HepG2 (cell line): ENCODE results near the gene KIAA1958. TPM values are rescaled to one million over a fixed set of nuclear protein-coding genes. Genes with fewer than 3 reads are reported as not detected.

ENCODE experiments used
- ATAC-seq: fragments of 200-7000 bp; cut with Tn5 transposase; 3 replicates; pipeline ENCODE4 v1.9.1; 2020; ENCODE audit warnings: mild to moderate bottlenecking, moderate library complexity
- BruUV-seq: library from RNA; stranded (reverse); fragments of 400-500 nt; replicated peaks from 2 replicates; lab custom pipeline; 2021; lab: Mats Ljungman, UMichigan
- CTCF ChIA-PET: fragments of 300-600 bp; formaldehyde crosslinking; extraction: SDS; loops from one replicate; lab custom pipeline; 2021; ENCODE audit warnings: low total read pairs, inconsistent platforms, low intra/inter-chr PET ratio; lab: Yijun Ruan, JAX
- POLR2A ChIA-PET: fragments of 350-600 bp; sonication (Branson Sonifier 250); formaldehyde crosslinking; loops from one replicate; lab custom pipeline; 2020; ENCODE audit warnings: antibody characterized with exemption, inconsistent platforms; lab: Yijun Ruan, JAX
- DNase-seq: peaks from one replicate; pipeline ENCODE4 v3.0.0-alpha.2; 2015; ENCODE audit warnings: low spot score
- FAIRE-seq: peaks from 3 replicates; lab custom pipeline; 2011; peaks lifted over from hg19 to GRCh38; lab: Jason Lieb, UNC
- H2AFZ ChIP-seq: one replicate; pipeline ENCODE4 v1.6.1; 2011; ENCODE audit warnings: low read length, inconsistent platforms
- H3K27ac ChIP-seq: fragments of 300-600 bp; 3 replicates; pipeline ENCODE4 v1.8.0; 2011; ENCODE audit warnings: mixed run types, mild to moderate bottlenecking, mixed read lengths, low read length, inconsistent platforms; ENCODE audit not compliant: insufficient read depth; ENCODE audit errors: extremely low read length
- H3K27me3 ChIP-seq, 2 experiments: fragments of 200-600 bp in 1 of 2; 2 replicates in 1 of 2; 3 replicates in 1 of 2; pipeline versions ENCODE4 v1.6.0 to v1.8.0; 2011; ENCODE audit warnings: low read length in 2 of 2, mild to moderate bottlenecking in 2 of 2, moderate library complexity in 2 of 2, inconsistent platforms in 1 of 2; ENCODE audit not compliant: insufficient read depth in 2 of 2, control insufficient read depth in 1 of 2
- H3K36me3 ChIP-seq, 2 experiments: fragments of 200-600 bp in 1 of 2; replicated peaks in 1 of 2; 2 replicates in 1 of 2; 3 replicates in 1 of 2; pipeline versions ENCODE4 v1.5.1 to v1.8.0; 2011; ENCODE audit warnings: low read length in 2 of 2, inconsistent platforms in 1 of 2; ENCODE audit not compliant: insufficient read depth in 2 of 2, control insufficient read depth in 1 of 2
- H3K4me1 ChIP-seq: 2 replicates; pipeline ENCODE4 v1.5.1; 2012; ENCODE audit warnings: low read length, inconsistent platforms; ENCODE audit not compliant: insufficient read depth
- H3K4me2 ChIP-seq: 2 replicates; pipeline ENCODE4 v1.6.0; 2011; ENCODE audit warnings: low read depth, low read length, inconsistent platforms
- H3K4me3 ChIP-seq, 3 experiments: fragments of 200-600 bp in 1 of 3; sonication (generic), shearing (Covaris generic) in 1 of 3; replicated peaks in 1 of 3; 2 replicates each; pipeline ENCODE4 v1.5.1; 2011 to 2016; ENCODE audit warnings: low read length in 3 of 3, inconsistent platforms in 2 of 3, low read depth in 2 of 3, mild to moderate bottlenecking in 2 of 3, control low read depth in 1 of 3, mixed read lengths in 1 of 3; ENCODE audit not compliant: insufficient read depth in 1 of 3
- H3K79me2 ChIP-seq: one replicate; pipeline ENCODE4 v1.6.1; 2011; ENCODE audit warnings: low read length, inconsistent platforms; ENCODE audit not compliant: insufficient read depth
- H3K9ac ChIP-seq: 2 replicates; pipeline ENCODE4 v1.6.0; 2011; ENCODE audit warnings: mild to moderate bottlenecking, low read depth, low read length, inconsistent platforms; ENCODE audit not compliant: insufficient read depth
- H3K9me3 ChIP-seq: 2 replicates; pipeline ENCODE4 v1.5.1; 2012; ENCODE audit warnings: mild to moderate bottlenecking, low read length
- H4K20me1 ChIP-seq: 2 replicates; pipeline ENCODE4 v1.6.0; 2011; ENCODE audit warnings: inconsistent platforms, mild to moderate bottlenecking, low read length, moderate library complexity; ENCODE audit not compliant: insufficient read depth
- ATF7 ChIP-seq, 2 experiments: fragments of 450-650 bp in 1 of 2; sonication (generic) in 1 of 2; formaldehyde crosslinking in 1 of 2; IDR thresholded peaks; 2 replicates each; pipeline versions ENCODE4 v1.4.0 to v1.6.1; 2016 to 2020; ENCODE audit warnings: antibody characterized with exemption in 1 of 2, mild to moderate bottlenecking in 1 of 2, missing genetic modification reagents in 1 of 2
- ZNF160 ChIP-seq: sonication (generic); formaldehyde crosslinking; IDR thresholded peaks from 2 replicates; pipeline ENCODE4 v1.8.0; 2022; ENCODE audit warnings: mild to moderate bottlenecking, inconsistent platforms, missing genetic modification reagents
- ZNF646 ChIP-seq: sonication (generic); formaldehyde crosslinking; IDR thresholded peaks from 2 replicates; pipeline ENCODE4 v1.9.0; 2021; ENCODE audit warnings: mild to moderate bottlenecking, missing genetic modification reagents
- in situ Hi-C: cut with HindIII; loops from 2 replicates; pipeline ENCODE4 v1.10.0; 2017; ENCODE audit warnings: low pct_unique_long_range_greater_than_20kb; ENCODE audit not compliant: extremely low pct_ligation_motif_present
- intact Hi-C: fragments of 100-400 bp; cut with micrococcal nuclease; formaldehyde crosslinking; loops from one replicate; pipeline ENCODE4 v1.10.0; 2022; ENCODE audit not compliant: unreplicated experiment
- polyA plus RNA-seq, 8 experiments: library from polyadenylated mRNA; depleted of rRNA in 3 of 8; stranded (reverse) in 7 of 8; unstranded in 1 of 8; fragments of >200 nt; fragmentation: Illumina TruSeq in 4 of 8; extraction: Trizol in 4 of 8; gene quantifications; 2 replicates each; pipeline versions ENCODE4 v1.2.1 to v1.2.3, GENCODE V29; 2011 to 2016; ENCODE audit warnings: low read depth in 4 of 8, missing spikeins in 1 of 8, mixed read lengths in 1 of 8; ENCODE audit not compliant: insufficient read depth in 1 of 8
- total RNA-seq, 5 experiments: library from RNA; depleted of rRNA; stranded (reverse); fragments of >200 nt; fragmentation: Illumina TruSeq; extraction: Trizol; gene quantifications; 2 replicates each; pipeline ENCODE4 v1.2.3, GENCODE V29; 2016; ENCODE audit warnings: low read depth in 1 of 5

KIAA1958 gene
- total and polyA plus RNA-seq, 2 of the 13 experiments (the other 11 are each of a cell fraction or from before 2014, with no cell fraction given), result 8.5 to 10.3 TPM

DNA sequence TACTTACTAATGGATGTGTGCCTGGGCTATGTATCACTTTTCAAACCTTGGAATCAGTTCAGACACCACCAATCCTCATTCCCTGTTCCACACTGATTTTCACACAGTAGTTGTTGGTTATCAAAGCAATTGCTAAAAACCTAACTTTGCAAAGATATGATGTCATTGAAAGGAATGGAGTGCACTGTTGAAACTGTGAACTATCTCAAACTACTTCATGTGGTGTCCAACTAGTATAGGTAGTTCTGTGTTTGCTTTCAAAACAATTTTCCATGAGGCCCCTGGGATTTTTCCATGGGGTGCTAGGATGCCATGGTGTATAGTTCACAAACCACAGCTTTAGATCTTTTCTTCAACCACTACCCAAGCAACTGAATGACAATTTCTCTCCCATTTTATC, 213.5 kb downstream of the KIAA1958 start:
- intact Hi-C loops, result loop anchor here (10.0 kb wide), 1 partner anchor 215 kb away; the partner anchor contains the start of gene KIAA1958
- peaks cover 6% of the 10 kb centered on the region for H3K79me2 ChIP-seq

More for the DNA sequence above, 213.5 kb downstream of the KIAA1958 start:
- H3K27me3 ChIP-seq, result no peaks in the 10 kb centered on the region
- ATAC-seq (no peak), DNase-seq (peak; percentile 53), FAIRE-seq (no peak)
- BruUV-seq, result no TSS peak
- H3K9ac ChIP-seq, result no peak overlapping the region
- H3K4me3 ChIP-seq, result no peak overlapping the region
- H2AFZ ChIP-seq, result no peak overlapping the region
- in situ Hi-C loops, result loop anchor here (25.0 kb wide), 2 partner anchors 213 to 613 kb away; partner anchors contain the start of gene KIAA1958
- H3K9me3 ChIP-seq, result no peaks in the 10 kb centered on the region
- POLR2A ChIA-PET, result no interaction called here
- peak; percentile 75; the same call in 1 of the 2 replicates for TF ChIP-seq ATF7 (IDR thresholded peaks at IDR 0.05)
- TF ChIP-seq ATF7 (CRISPR knock-in tag; IDR thresholded peaks at IDR 0.05), result no peak
- no peak for TF ChIP-seq ZNF160
- TF ChIP-seq ZNF646 (CRISPR knock-in tag), result no peak
- H3K36me3 ChIP-seq, result peaks cover 7 to 18% of the 10 kb centered on the region in 2 experiments; a peak in 4 of 5 replicates
- no peaks in the 10 kb centered on the region for H4K20me1 ChIP-seq
- CTCF ChIA-PET, result no interaction called here
- no peak overlapping the region for H3K27ac ChIP-seq
- H3K4me2 ChIP-seq, result no peak overlapping the region
- H3K4me1 ChIP-seq, result no peaks in the 10 kb centered on the region
